ENCODE data around the gene SCGB1C1. TPM values are rescaled to one million over a fixed set of nuclear protein-coding genes. Genes with fewer than 3 reads are reported as not detected.

The SCGB1C1 gene
- polyA plus RNA-seq, 1 donor (not counting 4 experiments of a cell fraction or from before 2014, with no cell fraction given), result not detected

- Histone ChIP-seq H3K27me3 (ENCODE audit: control insufficient read depth, extremely low read depth, insufficient read depth, low read length) (no peaks in the 10 kb centered on the region), H3K36me3 (ENCODE audit: control insufficient read depth in 2 of 2, extremely low read depth in 1 of 2, insufficient read depth in 2 of 2, low read length in 2 of 2) (peaks cover 27% of the 10 kb centered on the region in 2 experiments), H3K9ac (ENCODE audit: control insufficient read depth, extremely low read depth, insufficient read depth, low read length) (no peak overlapping the region), H3K4me3 (ENCODE audit: control insufficient read depth in 2 of 3, extremely low read depth in 1 of 3, insufficient read depth in 2 of 3, low read depth in 1 of 3, low read length in 3 of 3) (no peak overlapping the region), H3K9me1 (ENCODE audit: control insufficient read depth, extremely low read depth, insufficient read depth, low read length) (peaks cover 2% of the 10 kb centered on the region), H3K79me2 (ENCODE audit: control insufficient read depth, insufficient read depth, low read length) (peaks cover 36% of the 10 kb centered on the region), H2AFZ (ENCODE audit: control insufficient read depth, low read length) (no peak overlapping the region), H3K4me1 (ENCODE audit: control insufficient read depth, extremely low read depth, insufficient read depth, low read length) (peaks cover 8% of the 10 kb centered on the region), H3K27ac (ENCODE audit: control insufficient read depth, insufficient read depth, low read length) (no peak overlapping the region), H3K4me2 (ENCODE audit: control insufficient read depth, extremely low read depth, insufficient read depth, low read depth, low read length) (no peak overlapping the region), H4K20me1 (ENCODE audit: control insufficient read depth, extremely low read depth, insufficient read depth, low read length) (peaks cover 8% of the 10 kb centered on the region), H3K9me3 (ENCODE audit: control insufficient read depth, low read depth, low read length) (no peaks in the 10 kb centered on the region)
- dilution Hi-C loops (cut with MboI; ENCODE audit: extremely low pct_ligation_motif_present, low sequenced_read_pairs), result no loop called here
- no peak for TF ChIP-seq EZH2 (IDR thresholded peaks at IDR 0.05; ENCODE audit: low read length)
- no peak for TF ChIP-seq CTCF (optimal IDR thresholded peaks at IDR 0.05 in 1 of 3, IDR thresholded peaks at IDR 0.05 in 1 of 3, conservative IDR thresholded peaks at IDR 0.05 in 1 of 3; ENCODE audit: extremely low read depth in 1 of 3, insufficient read depth in 2 of 3, low read length in 3 of 3)
- FAIRE-seq, result no peak
- no peak for DNase-seq (ENCODE audit: low read depth, low spot score)
Measured at GRCh38 chr11:201966-202365, 9.1 kb downstream of the SCGB1C1 start.

- H3K36me3 ChIP-seq (ENCODE audit: control insufficient read depth in 2 of 2, extremely low read depth in 1 of 2, insufficient read depth in 2 of 2, low read length in 2 of 2), result peaks cover 27% of the 10 kb centered on the region in 2 experiments
- DNase-seq (ENCODE audit: low read depth, low spot score), result no peak
- H3K9me1 ChIP-seq (ENCODE audit: control insufficient read depth, extremely low read depth, insufficient read depth, low read length), result peaks cover 2% of the 10 kb centered on the region
- no peak overlapping the region for H3K9ac ChIP-seq (ENCODE audit: control insufficient read depth, extremely low read depth, insufficient read depth, low read length)
- H3K27ac ChIP-seq (ENCODE audit: control insufficient read depth, insufficient read depth, low read length), result no peak overlapping the region
- TF ChIP-seq CTCF (optimal IDR thresholded peaks at IDR 0.05 in 1 of 3, IDR thresholded peaks at IDR 0.05 in 1 of 3, conservative IDR thresholded peaks at IDR 0.05 in 1 of 3; ENCODE audit: extremely low read depth in 1 of 3, insufficient read depth in 2 of 3, low read length in 3 of 3), result no peak
- no peak for TF ChIP-seq EZH2 (IDR thresholded peaks at IDR 0.05; ENCODE audit: low read length)
- H3K4me1 ChIP-seq (ENCODE audit: control insufficient read depth, extremely low read depth, insufficient read depth, low read length), result peaks cover 8% of the 10 kb centered on the region
- H3K27me3 ChIP-seq (ENCODE audit: control insufficient read depth, extremely low read depth, insufficient read depth, low read length), result no peaks in the 10 kb centered on the region
- H2AFZ ChIP-seq (ENCODE audit: control insufficient read depth, low read length), result no peak overlapping the region
- H3K4me3 ChIP-seq (ENCODE audit: control insufficient read depth in 2 of 3, extremely low read depth in 1 of 3, insufficient read depth in 2 of 3, low read depth in 1 of 3, low read length in 3 of 3), result no peak overlapping the region
- peaks cover 8% of the 10 kb centered on the region for H4K20me1 ChIP-seq (ENCODE audit: control insufficient read depth, extremely low read depth, insufficient read depth, low read length)
- H3K79me2 ChIP-seq (ENCODE audit: control insufficient read depth, insufficient read depth, low read length), result peaks cover 37% of the 10 kb centered on the region
- dilution Hi-C loops (cut with MboI; ENCODE audit: extremely low pct_ligation_motif_present, low sequenced_read_pairs), result no loop called here
- H3K9me3 ChIP-seq (ENCODE audit: control insufficient read depth, low read depth, low read length), result no peaks in the 10 kb centered on the region
- H3K4me2 ChIP-seq (ENCODE audit: control insufficient read depth, extremely low read depth, insufficient read depth, low read depth, low read length), result no peak overlapping the region
- no peak for FAIRE-seq
Measured at GRCh38 chr11:202490-202889, 9.6 kb downstream of the SCGB1C1 start.
